HFFc6 (cell line): ENCODE measurements around the gene LTK. TPM values are rescaled to one million over a fixed set of nuclear protein-coding genes. Genes with fewer than 3 reads are reported as not detected.

Experiments
- DNase-seq: peaks from one replicate; pipeline ENCODE4 v3.0.0-alpha.2; 2018
- H3K27ac Mint-ChIP-seq: 2 replicates; pipeline ENCODE4 v1.8.0; 2020; ENCODE audit warnings: mild to moderate bottlenecking, mixed read lengths
- H3K27me3 Mint-ChIP-seq: 2 replicates; pipeline ENCODE4 v1.8.0; 2021; ENCODE audit warnings: mild to moderate bottlenecking, moderate library complexity, mixed read lengths; ENCODE audit not compliant: insufficient read depth
- H3K36me3 Mint-ChIP-seq: 2 replicates; pipeline ENCODE4 v1.8.0; 2021; ENCODE audit warnings: low read depth, mixed read lengths
- H3K4me1 Mint-ChIP-seq: 2 replicates; pipeline ENCODE4 v1.8.0; 2020; ENCODE audit warnings: low read depth, mixed read lengths
- H3K4me3 Mint-ChIP-seq: 2 replicates; pipeline ENCODE4 v1.8.0; 2020; ENCODE audit warnings: mild to moderate bottlenecking, moderate library complexity, mixed read lengths
- H3K9me3 Mint-ChIP-seq: 2 replicates; pipeline ENCODE4 v1.8.0; 2020; ENCODE audit warnings: mild to moderate bottlenecking, mixed read lengths
- total RNA-seq, 6 experiments: library from RNA; stranded (reverse); fragmentation: NEBNext Ultra II Directional; extraction: Animal tissue kit (Norgen Biotek cat#: 25700); gene quantifications; 2 replicates in 1 of 6; 3 replicates in 5 of 6; pipeline ENCODE4 v1.2.3, GENCODE V29; 2021
- TF ChIP-seq, protein P1 (sequence below): fragments of 200-600 bp; sonication (generic); IDR thresholded peaks from 2 replicates; pipeline ENCODE4 v1.5.0; 2021; ENCODE audit warnings: antibody characterized with exemption, mild to moderate bottlenecking

Gene LTK
- total RNA-seq, 6 experiments from 2014 or later = 0.19 to 1.8 (median 1.2) TPM

- H3K4me3 Mint-ChIP-seq = no peak overlapping the region
- peaks cover 13% of the 10 kb centered on the region for H3K4me1 Mint-ChIP-seq
- no peaks in the 10 kb centered on the region for H3K9me3 Mint-ChIP-seq
- DNase-seq = no peak
- TF ChIP-seq, protein P1, sequence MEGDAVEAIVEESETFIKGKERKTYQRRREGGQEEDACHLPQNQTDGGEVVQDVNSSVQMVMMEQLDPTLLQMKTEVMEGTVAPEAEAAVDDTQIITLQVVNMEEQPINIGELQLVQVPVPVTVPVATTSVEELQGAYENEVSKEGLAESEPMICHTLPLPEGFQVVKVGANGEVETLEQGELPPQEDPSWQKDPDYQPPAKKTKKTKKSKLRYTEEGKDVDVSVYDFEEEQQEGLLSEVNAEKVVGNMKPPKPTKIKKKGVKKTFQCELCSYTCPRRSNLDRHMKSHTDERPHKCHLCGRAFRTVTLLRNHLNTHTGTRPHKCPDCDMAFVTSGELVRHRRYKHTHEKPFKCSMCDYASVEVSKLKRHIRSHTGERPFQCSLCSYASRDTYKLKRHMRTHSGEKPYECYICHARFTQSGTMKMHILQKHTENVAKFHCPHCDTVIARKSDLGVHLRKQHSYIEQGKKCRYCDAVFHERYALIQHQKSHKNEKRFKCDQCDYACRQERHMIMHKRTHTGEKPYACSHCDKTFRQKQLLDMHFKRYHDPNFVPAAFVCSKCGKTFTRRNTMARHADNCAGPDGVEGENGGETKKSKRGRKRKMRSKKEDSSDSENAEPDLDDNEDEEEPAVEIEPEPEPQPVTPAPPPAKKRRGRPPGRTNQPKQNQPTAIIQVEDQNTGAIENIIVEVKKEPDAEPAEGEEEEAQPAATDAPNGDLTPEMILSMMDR = no peak
- H3K27ac Mint-ChIP-seq = no peak overlapping the region; the same call in 1 of the 2 replicates
- H3K27me3 Mint-ChIP-seq = peaks cover 3% of the 10 kb centered on the region
- H3K36me3 Mint-ChIP-seq = peaks cover 10% of the 10 kb centered on the region; the same call in 1 of the 2 replicates
Measured at GRCh38 chr15:41517895-41518449, 4.3 kb upstream of the LTK start.

GRCh38 chr15:41512940-41513505, 604 bp downstream of the LTK start:
- Mint-ChIP-seq H3K4me1 (peaks cover 21% of the 10 kb centered on the region), H3K36me3 (no peaks in the 10 kb centered on the region; the same call in 1 of the 2 replicates), H3K9me3 (no peaks in the 10 kb centered on the region), H3K27ac (no peak overlapping the region), H3K27me3 (peaks cover 18% of the 10 kb centered on the region), H3K4me3 (peak overlapping the region; percentile 82)
- TF ChIP-seq, protein P1 = no peak
- DNase-seq = no peak

GRCh38 chr15:41512512-41512939, 1.1 kb downstream of the LTK start:
- H3K4me3 Mint-ChIP-seq = peak overlapping the region; percentile 82
- no peak for DNase-seq
- peaks cover 18% of the 10 kb centered on the region for H3K27me3 Mint-ChIP-seq
- H3K9me3 Mint-ChIP-seq = no peaks in the 10 kb centered on the region
- peaks cover 21% of the 10 kb centered on the region for H3K4me1 Mint-ChIP-seq
- H3K36me3 Mint-ChIP-seq = no peaks in the 10 kb centered on the region; the same call in 1 of the 2 replicates
- H3K27ac Mint-ChIP-seq = no peak overlapping the region
- TF ChIP-seq, protein P1 = no peak

DNA sequence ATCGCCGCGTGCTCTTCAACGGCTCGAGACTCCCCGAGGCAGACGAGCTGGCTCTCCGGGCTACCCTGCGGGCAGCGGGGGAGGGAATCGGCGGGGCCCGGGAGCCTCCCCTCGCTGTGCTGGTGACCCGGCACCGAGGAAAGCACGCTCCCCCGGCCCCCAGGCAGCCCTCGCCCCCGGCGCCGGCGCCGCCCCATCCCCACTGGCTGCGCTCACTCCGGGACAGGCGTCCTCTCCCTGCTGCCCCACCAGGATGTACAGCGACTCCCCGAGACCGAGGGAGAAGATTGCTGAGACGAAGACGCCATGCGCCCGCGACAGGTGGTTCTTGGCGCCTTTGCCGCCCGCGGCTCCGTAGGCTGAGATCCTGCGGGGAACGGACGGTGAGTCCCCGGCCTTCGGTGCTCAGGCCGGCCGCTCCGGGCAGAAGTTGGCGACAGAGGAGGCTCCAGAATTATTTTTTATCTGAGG, 1.7 kb downstream of the LTK start:
- Mint-ChIP-seq H3K4me3 (no peak overlapping the region; the same call in 1 of the 2 replicates), H3K4me1 (peaks cover 21% of the 10 kb centered on the region), H3K36me3 (no peaks in the 10 kb centered on the region; the same call in 1 of the 2 replicates), H3K27me3 (peaks cover 21% of the 10 kb centered on the region), H3K9me3 (no peaks in the 10 kb centered on the region), H3K27ac (no peak overlapping the region)
- TF ChIP-seq, protein P1 = no peak
- DNase-seq = no peak

GRCh38 chr15:41511331-41511898, 2.2 kb downstream of the LTK start:
- Mint-ChIP-seq H3K9me3 (no peaks in the 10 kb centered on the region), H3K4me1 (peaks cover 21% of the 10 kb centered on the region), H3K36me3 (no peaks in the 10 kb centered on the region; the same call in 1 of the 2 replicates), H3K4me3 (no peak overlapping the region), H3K27ac (no peak overlapping the region), H3K27me3 (peaks cover 21% of the 10 kb centered on the region)
- no peak for DNase-seq
- TF ChIP-seq, protein P1 = no peak
